GM21528 (cell line): Measurements from ENCODE around the gene H19.

Experiments used
- ATAC-seq: cut with Tn5 transposase; IDR thresholded peaks from one replicate; pipeline ENCODE4 v1.9.1; 2021; ENCODE audit warnings: mild to moderate bottlenecking, moderate library complexity; ENCODE audit not compliant: unreplicated experiment, low FRiP score

H19 gene

GRCh38 chr11:1987024-1987423 lies 10.6 kb downstream of the H19 start:
- ATAC-seq, result no peak

- ATAC-seq, result no peak
Observed at GRCh38 chr11:1983601-1983961, 14.1 kb downstream of the H19 start.

GRCh38 chr11:1982873-1983600 lies 14.6 kb downstream of the H19 start:
- no peak for ATAC-seq

GRCh38 chr11:1979607-1980006 lies 18.0 kb downstream of the H19 start:
- no peak for ATAC-seq

- no peak for ATAC-seq
Observed at GRCh38 chr11:1978720-1979473, 18.7 kb downstream of the H19 start.

- ATAC-seq, result no peak
Observed at GRCh38 chr11:1975185-1975584, 22.5 kb downstream of the H19 start.

GRCh38 chr11:1970956-1971355 lies 26.7 kb downstream of the H19 start:
- ATAC-seq, result no peak

GRCh38 chr11:1969776-1970175 lies 27.9 kb downstream of the H19 start:
- ATAC-seq, result no peak

- ATAC-seq, result no peak
Observed at GRCh38 chr11:1969035-1969434, 28.6 kb downstream of the H19 start.

- no peak for ATAC-seq
Observed at GRCh38 chr11:1968454-1969002, 29.1 kb downstream of the H19 start.

GRCh38 chr11:1967641-1968225 lies 29.9 kb downstream of the H19 start:
- no peak for ATAC-seq

GRCh38 chr11:1966531-1966930 lies 31.1 kb downstream of the H19 start:
- ATAC-seq, result no peak

- no peak for ATAC-seq
Observed at GRCh38 chr11:1964955-1965354, 32.7 kb downstream of the H19 start.

GRCh38 chr11:1964348-1964747 lies 33.3 kb downstream of the H19 start:
- no peak for ATAC-seq

GRCh38 chr11:1963864-1964263 lies 33.8 kb downstream of the H19 start:
- no peak for ATAC-seq

GRCh38 chr11:1959786-1960185 lies 37.9 kb downstream of the H19 start:
- no peak for ATAC-seq

GRCh38 chr11:1958367-1958766 lies 39.3 kb downstream of the H19 start:
- ATAC-seq, result no peak

GRCh38 chr11:1953489-1954266 lies 44.0 kb downstream of the H19 start:
- no peak for ATAC-seq

GRCh38 chr11:1952806-1953482 lies 44.7 kb downstream of the H19 start:
- no peak for ATAC-seq

- ATAC-seq, result no peak
Observed at GRCh38 chr11:1949922-1950321, 47.7 kb downstream of the H19 start.
